NOMO-1 treated with DMSO at 0.1 percent for 48 hours (cell line): ENCODE results near the gene PPP6R3.

Experiments used
- DNase-seq: peaks from one replicate; lab custom pipeline; 2025; ENCODE audit not compliant: unreplicated experiment; lab: John Stamatoyannopoulos, UW

PPP6R3 gene

DNA sequence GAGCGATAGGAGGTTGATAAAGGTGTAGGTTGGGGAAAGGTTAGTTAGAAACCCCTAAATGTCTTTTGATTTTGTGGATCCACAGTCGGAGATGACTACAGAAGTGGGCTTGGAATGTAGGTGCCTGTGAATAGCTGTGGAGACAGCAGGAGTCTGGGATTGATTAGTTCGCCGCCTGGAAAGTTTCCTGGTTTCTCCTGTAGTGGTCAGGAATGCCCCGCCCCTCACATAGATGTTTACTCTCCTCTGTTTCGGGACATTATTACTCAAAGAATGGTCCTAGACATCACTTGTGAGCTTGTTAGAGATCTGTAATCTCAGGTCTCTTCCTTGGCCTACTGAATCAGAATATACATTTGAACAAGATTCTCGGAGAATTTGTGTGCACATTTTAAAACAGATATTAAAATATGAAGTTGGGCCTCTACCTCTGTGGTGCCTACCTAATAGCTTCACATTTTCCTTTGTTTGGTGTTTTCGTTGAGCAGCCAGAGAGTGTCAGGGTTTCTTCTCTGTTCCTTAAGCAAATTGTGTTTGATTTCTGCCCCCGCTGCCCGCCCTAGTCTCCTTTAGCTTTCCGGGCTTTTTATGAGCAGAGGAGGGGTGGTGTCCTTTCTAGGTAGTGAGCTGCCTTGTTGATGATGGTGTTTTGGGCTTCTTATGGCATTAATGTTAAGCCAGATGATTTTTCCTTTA is 89.4 kb downstream of the PPP6R3 start:
- no peak for DNase-seq

DNA sequence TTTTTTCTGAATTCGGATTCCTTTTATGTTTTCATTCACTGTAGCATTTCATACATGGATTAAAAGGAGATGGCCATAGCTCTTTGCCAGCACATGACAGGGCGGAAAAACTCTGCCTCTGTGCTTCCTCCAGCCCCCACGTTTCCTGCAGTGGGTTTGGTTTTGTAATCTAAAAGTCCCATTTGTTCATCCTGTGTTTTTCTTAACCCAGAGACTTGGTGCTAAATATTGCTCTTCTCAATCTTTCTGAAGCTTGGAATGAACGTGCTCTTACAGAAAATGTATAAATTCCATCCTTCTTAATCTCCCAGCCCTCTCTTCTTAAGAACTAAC is 89.9 kb downstream of the PPP6R3 start:
- no peak for DNase-seq

DNA sequence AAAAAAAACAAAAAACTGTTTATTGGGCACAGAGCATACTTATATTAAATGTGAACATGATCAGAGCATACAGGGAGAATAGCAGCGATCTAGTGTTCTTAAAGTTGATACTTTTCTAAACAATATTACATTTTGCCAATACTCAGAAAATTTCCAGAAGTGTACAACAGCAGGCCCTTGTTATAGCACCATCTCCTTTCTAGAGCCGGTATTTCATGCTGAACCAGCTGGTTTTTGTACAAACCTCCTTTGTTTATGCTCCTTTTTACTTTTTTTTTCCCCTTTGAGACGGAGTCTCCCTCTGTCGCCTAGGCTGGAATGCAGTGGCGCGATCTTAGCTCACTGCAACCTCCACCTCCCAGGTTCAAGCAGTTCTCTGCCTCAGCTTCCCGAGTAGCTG is 90.7 kb downstream of the PPP6R3 start:
- no peak for DNase-seq

DNA sequence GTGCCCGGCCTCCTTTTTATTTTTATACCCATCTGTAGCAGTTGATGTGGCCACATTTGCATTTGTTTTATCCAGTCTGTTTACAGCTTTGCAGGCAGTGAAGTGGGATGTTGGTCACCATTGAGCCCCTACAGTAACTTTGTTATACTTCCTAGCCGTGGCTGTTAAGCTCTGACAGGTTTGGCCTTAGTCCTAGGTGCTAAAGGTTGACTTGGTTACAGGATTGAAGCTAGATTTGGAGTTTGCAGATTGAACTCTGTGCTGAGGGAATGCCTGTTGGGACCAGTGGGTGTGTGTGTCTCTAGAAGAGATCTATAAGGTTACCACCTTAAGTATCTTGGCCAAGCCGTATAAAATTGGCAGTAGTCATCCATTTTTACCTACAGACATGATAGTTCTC is 91.2 kb downstream of the PPP6R3 start:
- no peak for DNase-seq

DNA sequence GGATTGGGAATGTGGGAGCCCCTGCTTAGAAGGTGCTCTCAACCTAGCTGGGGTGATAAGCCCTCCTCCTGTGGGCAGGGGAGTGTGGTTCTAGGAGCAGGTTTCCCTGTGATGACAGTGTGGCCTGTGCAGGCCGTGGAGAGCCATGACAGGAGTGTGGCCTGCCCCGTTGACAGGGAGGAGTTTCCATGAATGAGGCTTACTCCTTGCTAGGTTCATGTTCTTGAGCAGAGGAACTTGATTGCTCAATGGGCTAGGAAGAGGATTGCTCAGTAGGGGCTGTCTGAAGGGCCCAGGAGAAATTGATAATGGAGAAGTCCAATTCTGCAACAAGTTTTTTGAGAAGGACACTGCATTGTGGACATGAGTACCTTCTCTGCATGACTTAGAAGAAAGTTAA is 92.0 kb downstream of the PPP6R3 start:
- DNase-seq: peak; percentile 37

DNA sequence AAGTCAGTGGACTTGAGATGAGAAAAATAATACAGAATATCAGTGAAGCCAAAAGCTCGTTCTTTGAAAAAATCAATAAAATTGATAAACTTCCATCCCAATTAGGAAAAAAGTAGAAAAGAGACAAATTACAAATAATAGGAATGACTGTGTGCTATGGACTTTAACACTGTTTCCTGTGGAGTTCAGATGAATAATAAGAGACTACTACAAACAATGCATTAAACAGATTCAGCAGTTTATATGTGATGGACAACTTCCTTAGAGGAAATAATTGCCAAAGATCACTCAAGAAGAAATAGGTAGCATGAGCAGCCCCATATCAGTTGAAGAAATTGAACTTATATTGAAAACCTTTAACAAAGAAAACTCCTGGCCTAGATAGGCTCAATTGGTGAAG is 99.7 kb downstream of the PPP6R3 start:
- DNase-seq: no peak

DNA sequence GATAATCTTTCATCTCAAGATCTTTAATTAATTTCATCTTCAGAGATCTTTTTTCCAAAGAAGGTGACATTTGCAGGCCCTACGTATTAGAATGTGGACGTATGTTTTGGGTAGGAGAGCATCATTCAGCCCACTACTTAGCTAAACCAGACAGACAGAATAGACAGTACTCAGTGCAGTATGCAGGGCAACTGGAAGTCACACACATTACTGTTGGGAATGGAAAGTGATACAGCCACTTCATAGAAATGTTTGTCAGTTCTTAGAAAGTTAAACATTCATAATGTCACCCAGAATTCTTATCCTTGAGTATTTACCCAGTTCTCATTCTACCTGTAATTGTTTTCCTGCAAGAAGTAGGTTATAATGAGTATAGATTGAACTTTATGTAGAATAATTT is 102.9 kb downstream of the PPP6R3 start:
- DNase-seq: no peak

DNA sequence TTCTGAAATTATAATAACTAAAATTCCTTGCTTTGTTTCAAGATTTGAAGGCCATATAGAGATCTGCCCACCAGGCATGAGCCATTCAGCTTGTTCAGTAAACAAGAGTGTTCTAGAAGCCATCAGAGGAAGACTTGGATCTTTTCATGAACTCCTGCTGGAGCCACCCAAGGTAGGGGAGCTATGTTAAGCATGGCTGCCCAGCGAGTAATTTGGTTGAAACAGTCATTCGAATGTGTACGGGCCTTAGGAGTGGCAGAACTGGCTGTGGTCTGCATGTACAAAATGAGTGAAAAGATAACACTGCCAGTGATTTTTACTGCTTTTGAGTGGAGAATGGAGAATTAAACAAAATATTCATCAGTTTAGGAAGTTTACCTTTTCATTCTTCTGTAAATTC is 103.7 kb downstream of the PPP6R3 start:
- no peak for DNase-seq

DNA sequence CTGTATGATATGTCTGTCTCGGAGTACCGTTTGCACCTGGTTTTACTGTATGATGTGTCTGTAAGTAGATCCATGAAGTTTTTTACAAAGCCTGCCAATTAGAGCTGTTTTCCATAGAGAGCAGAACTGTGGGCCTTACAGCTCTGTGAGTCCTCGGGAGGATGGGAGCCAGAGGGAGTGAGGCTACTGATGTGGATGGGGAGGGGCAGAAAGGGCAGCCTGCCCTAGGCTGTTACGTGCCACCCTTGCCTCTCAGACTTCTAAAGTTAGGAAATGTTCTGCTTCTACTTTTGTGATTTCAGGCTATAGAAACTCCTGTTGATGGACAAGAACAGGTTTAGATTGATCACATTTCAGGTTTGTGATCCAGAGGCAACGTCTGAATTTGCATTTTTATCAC is 105.2 kb downstream of the PPP6R3 start:
- no peak for DNase-seq

DNA sequence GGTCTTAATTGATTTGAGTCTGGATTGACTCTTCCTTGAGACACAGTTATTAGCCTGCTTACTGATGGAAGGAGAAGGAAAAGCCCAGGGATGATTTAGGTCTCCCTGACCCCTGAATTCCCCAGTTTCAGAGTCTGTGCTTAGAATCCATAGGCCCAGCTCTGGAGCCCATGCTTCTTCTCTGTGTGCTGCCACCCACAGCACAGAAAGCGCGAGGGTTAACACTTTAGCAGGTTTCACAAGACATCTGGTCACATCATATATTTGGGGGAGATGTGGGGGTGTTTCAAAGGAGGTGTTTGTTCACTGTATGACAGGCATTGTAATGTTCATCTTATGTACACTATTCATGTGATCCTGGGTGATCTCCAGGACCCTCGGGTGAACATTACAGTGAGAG is 107.0 kb downstream of the PPP6R3 start:
- DNase-seq: no peak

DNA sequence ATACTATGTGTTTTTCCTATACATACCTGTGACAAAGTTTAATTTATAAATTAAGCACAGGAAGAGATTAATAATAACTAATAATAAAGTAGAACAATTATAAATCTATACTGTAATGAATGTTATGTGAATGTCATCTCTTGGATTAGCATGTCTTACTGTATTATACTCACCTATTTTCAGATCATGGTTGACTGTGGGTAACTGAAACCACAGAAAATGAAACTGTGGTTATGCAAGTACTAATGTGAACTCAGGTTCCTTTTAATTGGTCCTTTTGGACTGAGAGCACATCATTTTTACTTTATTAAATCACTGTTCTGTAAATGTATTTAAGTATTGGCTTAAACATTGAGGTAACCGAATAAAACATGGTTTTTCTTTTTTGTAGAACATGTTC is 108.8 kb downstream of the PPP6R3 start:
- DNase-seq: peak; percentile 3

DNA sequence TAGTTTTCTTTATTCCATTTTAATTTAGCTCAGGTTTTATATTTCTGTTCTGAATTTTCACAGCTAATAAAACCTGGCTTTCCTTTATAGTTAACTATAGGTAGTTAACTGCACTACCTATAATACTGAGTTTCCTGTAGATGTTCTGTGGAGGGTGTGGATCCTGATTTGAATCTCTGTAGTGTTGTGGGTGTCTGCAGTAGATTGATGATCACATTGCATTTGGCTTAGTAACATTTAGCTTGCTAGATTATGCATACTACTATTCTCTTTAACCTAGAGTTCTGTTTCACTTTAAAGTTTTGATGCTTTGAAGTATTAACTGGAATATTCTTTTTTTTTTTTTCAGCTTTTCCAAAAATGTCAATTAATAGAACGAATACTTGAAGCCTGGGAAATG is 110.1 kb downstream of the PPP6R3 start:
- DNase-seq: no peak

DNA sequence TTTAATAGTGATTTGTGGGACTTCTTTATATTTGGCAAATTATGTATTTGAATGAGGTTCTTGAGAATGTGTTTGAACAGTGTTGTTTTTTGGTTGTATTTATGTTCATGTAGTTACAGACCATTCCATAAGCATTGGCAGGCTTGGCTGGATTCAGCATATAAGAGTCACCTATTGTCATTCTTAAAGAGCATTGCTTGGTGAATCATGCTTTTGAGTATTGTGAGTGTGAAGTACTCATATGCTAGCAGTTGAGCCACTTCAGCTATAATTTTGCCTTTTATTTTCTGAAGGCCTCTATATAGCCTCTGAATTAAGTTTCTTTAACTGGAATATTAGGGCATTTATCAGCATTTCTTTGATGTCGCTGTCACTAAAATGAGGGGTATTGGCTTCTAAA is 113.8 kb downstream of the PPP6R3 start:
- DNase-seq: no peak

DNA sequence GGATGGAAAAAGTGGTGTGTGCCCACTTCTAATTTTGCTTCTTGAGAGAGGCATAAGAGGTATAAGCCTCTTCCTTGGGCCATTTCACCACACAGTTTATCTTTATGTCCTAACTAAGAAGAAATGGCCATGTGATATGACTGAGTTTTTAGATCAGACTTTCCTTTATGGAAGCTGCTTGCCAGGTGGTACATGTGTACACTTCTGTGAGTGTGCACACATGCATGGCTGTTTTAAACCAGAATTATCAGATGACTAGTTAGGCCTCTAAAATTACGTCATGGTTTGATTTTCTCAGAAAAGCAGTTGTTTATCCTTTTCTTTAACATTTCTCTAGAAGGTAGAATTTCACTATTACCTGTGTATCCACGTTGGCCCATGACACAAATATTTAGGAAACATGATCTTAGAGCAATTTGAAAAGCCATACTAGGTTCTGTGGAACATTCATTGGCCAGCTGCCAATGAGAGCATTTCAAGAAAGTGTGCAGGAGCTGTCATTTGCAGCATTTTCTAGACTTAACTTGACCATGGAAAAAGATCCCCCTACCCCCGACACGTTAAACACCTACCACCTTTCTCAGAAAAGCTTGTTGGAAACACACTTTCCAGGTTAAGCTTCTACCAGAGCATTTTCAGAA is 114.6 kb downstream of the PPP6R3 start:
- DNase-seq: no peak

DNA sequence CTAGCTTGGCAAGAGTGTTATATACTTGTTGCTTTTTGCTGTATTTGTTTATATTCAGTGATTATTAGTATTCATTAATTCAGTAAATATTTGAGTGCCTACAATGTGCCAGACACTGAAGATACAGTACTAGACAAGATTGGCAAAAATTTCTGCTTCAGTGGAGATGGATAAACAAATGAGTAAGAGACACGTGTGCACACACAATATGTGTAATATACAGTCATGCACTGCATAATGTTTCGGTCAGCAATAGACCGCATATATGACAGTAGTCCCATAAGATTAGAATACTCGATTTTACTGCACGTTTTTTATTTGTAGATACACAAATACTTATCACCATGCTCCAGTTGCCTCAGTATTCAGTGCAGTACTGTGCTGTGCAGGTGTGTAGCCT is 118.9 kb downstream of the PPP6R3 start:
- DNase-seq: no peak

DNA sequence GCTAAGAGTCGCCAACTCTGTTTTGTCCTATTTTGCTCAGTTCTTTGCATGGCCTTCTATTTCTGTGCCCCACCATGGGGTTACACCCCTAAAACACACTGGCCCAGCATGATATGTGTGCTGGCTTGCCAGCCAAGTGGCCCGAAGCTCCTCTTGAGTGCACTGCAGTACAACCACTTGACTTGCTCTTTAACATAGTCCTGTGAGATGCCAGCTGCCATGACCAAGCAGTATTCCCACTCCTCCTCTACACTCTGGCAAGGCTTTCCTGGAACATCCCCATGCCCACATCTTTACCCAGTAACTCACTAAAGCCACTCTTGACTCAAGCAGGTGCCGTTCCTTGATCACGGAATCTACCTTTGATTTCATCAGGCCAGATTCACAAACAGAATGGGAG is 120.9 kb downstream of the PPP6R3 start:
- no peak for DNase-seq

DNA sequence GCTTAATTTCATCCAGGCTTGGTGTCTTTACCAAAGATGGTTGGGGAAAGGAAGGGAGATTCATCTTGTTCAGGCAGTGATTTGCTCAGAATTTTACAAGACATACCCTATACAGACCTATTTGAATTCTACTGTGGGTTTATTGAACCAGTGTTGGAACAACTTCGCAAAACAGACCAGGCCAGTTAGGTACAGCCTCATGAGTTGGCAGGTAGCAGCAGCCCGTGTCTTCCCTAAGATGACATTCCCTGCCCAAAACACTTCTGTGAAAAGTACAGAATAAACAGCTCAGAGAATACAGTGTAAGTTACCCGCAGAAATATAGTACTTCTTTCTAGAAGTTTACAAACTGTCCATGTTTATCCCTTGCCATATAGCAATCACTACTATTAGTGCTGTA is 121.3 kb downstream of the PPP6R3 start:
- DNase-seq: no peak

DNA sequence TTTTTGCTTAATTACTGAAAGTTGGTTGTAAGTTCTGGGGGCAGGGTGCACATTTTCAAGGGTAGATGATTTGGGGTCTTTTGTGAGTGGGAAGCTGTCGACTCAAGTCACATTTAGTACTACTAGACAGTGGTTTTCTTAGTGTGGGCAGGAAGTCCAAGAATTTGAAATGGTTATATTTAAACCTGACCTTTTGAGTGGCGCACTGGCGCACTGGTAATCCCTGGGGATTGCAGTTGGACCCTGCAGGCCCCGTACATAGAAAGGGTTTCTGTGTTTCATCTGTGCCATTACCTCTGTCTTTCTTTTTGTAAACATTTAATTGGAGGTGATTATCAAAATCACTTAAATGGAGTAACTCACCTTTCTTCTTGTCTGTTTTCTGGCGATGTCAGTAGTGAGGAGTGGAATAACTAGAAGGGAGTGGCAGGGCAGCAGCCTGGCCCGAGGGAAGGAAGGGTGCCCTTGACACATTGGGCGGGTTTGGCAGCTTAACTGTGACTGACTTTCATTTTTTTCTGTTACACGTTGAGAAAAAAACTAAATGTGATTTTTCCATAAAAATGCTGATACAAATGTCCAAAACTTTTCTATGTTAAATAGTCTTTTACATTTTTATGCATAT is 122.0 kb downstream of the PPP6R3 start:
- DNase-seq: no peak

DNA sequence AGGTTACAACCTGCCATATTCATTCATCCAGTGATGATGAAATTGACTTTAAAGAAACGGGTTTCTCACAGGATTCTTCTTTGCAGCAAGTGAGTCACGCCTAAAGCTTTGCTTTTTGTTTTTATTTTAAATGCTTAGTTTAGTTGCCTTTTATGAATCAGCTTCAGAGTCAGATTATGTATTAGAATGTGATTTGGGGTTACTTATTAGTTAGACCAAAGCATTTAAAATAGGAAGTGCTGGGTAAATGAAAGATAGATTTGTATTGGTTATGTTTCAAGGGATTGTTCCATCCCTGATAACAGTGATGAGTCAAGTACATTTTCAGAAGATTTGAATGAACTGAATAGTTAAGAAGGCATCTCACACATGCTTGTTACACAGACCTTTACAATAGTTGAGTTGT is 122.5 kb downstream of the PPP6R3 start:
- no peak for DNase-seq

DNA sequence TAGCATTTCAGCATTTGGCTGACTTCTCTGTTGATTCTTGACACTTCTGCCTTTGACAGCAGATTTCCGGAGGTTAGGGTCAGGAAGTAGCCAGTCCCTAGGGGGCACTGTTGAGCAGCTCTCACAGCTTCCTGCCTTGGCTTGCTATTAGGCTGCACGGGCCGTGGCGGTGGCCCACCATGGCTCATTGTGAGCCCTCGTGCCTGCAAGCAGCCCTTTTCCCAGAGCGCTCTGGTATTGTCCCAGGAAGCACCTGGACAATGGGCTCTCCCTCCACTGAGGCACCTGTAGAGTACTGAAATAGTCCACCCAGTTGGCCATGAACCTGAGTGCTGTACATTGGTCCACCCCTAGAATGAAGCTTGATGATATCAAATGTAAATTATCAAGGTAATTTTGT is 123.5 kb downstream of the PPP6R3 start:
- peak; percentile 26 for DNase-seq

DNA sequence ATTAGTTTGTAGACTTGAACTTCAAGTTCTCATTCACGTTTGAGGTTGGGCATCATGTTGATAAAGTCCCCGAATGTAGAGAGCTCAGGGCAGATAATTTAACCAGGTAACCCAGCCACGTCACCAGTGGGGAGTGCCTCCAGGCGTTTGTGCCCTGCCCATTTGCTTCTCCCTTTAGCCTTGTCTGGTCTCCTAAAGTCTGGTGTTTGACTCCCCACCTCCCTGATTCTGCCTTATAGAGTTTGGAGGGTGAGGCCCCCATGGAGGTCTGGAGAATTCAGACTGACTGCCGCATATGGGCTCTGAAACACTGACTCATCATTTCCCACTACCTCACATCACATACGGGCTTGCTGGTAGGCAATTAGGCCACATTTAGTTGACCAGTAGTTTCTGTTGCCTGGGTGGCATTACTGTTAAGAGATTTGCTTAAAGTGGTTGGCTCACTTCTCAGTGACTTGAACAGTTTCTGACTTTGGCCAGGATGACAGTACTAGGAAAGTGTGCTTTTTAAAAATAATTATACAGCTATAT is 124.5 kb downstream of the PPP6R3 start:
- no peak for DNase-seq

DNA sequence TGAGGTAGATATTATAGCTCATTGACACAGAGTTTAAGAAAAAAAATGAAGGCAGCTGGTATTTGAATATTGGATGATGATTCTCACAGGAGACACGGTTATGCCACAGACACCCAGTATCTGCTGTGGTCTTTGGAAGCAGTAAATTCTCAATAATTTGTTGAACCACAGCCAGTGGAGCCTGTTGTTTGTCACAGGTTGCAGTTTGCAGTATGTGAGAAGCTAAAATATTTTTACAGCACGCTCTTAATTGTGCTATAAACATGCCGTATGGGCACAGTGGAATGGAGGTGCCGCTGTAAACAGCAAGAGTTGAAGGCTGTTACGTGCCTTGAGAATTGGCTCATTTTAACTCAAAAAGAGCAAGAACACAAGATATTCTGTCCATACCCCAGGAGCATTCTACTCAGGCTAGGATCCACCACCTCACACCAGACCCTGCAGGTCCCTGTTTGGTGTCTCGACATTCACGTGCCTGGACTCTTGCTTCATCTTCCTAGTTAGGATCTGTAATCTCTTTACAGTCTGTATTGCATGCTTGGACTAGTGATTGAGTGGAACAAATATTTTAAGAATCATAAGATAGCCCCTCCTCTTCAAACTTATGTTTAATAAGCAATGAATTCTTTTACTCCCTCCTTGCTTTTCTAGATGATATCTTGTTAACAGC is 129.1 kb downstream of the PPP6R3 start:
- no peak for DNase-seq
